K562 (cell line): Measurements from ENCODE around the gene SET. TPM values are rescaled to one million over a fixed set of nuclear protein-coding genes. Genes with fewer than 3 reads are reported as not detected.

Experiments
- polyA plus RNA-seq, 8 experiments: library from polyadenylated mRNA; depleted of rRNA in 4 of 8; stranded (reverse) in 5 of 8; unstranded in 3 of 8; fragments of >200 nt; fragmentation: Nextera tagmentation in 2 of 8; fragmentation: Illumina TruSeq in 1 of 8; extraction: Ambion mirVana in 2 of 8; extraction: Trizol in 1 of 8; gene quantifications; 2 replicates each; pipeline versions ENCODE4 v1.2.1 to v1.2.3, GENCODE V29; 2011 to 2014; ENCODE audit warnings: inconsistent platforms in 1 of 8, missing spikeins in 1 of 8
- small RNA-seq: library from RNA; depleted of rRNA; stranded (forward); fragments of <200 nt; gene quantifications from one replicate; pipeline ENCODE3, GENCODE V24; 2014
- total RNA-seq, 7 experiments: library from RNA; depleted of rRNA in 6 of 7; stranded (reverse); fragments of >200 nt in 6 of 7; fragmentation: Illumina TruSeq in 2 of 7; extraction: Trizol in 2 of 7; gene quantifications; 2 replicates each; pipeline versions ENCODE4 v1.2.1 to v1.2.3, GENCODE V29; 2011 to 2021; ENCODE audit warnings: low replicate concordance in 1 of 7

SET gene
- total and polyA plus RNA-seq, 9 of the 15 experiments (the other 6 are each of a cell fraction or from before 2014, with no cell fraction given), result 404 to 1,447 (median 907) TPM

Small RNAs within 50 kb of the gene (small RNA-seq; reads per million reads assigned to genes)
- not detected for gene RF00017
- gene RN7SL560P, result not detected

Other genes starting within 250 kb of the SET start
Only the 7 nearest of the 13 such genes appear.
- 7.0 and 10.8 TPM in 2 replicates for gene SPTAN1, start 136.6 kb upstream of the SET start, total RNA-seq (2014; rRNA removed)
- gene SPTAN1, start 136.6 kb upstream of the SET start, total RNA-seq (2014; rRNA removed; fragmentation: Illumina TruSeq; extraction: Trizol), result 4.5 and 4.7 TPM in 2 replicates
- 10.4 and 11.5 TPM in 2 replicates for gene SPTAN1, start 136.6 kb upstream of the SET start, total RNA-seq (2015; rRNA removed; fragmentation: Illumina TruSeq; extraction: Trizol)
- gene SPTAN1, start 136.6 kb upstream of the SET start, total RNA-seq (2021), result 13.5 and 13.7 TPM in 2 replicates
- gene SPTAN1, start 136.6 kb upstream of the SET start, polyA plus RNA-seq (2011; rRNA removed), result 8.3 and 16.5 TPM in 2 replicates
- gene SPTAN1, start 136.6 kb upstream of the SET start, polyA plus RNA-seq (2014; fragmentation: Illumina TruSeq; extraction: Trizol), result 6.8 and 8.5 TPM in 2 replicates
- 1 to 10 TPM; 1.5 to 2.1 TPM for gene SPTAN1, start 136.6 kb upstream of the SET start, polyA plus RNA-seq (2014; fragmentation: Nextera tagmentation; extraction: Ambion mirVana)
- 5.0 and 6.0 TPM in 2 replicates for gene SPTAN1, start 136.6 kb upstream of the SET start, polyA plus RNA-seq (2014; rRNA removed)
- gene DYNC2I2, start 32.4 kb upstream of the SET start, total RNA-seq (2014; rRNA removed), result 249 and 283 TPM in 2 replicates
- 16.0 and 21.6 TPM in 2 replicates for gene DYNC2I2, start 32.4 kb upstream of the SET start, total RNA-seq (2014; rRNA removed; fragmentation: Illumina TruSeq; extraction: Trizol)
- gene DYNC2I2, start 32.4 kb upstream of the SET start, total RNA-seq (2015; rRNA removed; fragmentation: Illumina TruSeq; extraction: Trizol), result 69.5 and 71.3 TPM in 2 replicates
- 131 and 144 TPM in 2 replicates for gene DYNC2I2, start 32.4 kb upstream of the SET start, total RNA-seq (2021)
- gene DYNC2I2, start 32.4 kb upstream of the SET start, polyA plus RNA-seq (2011; rRNA removed), result 70.0 and 85.8 TPM in 2 replicates
- 36.3 and 76.9 TPM in 2 replicates for gene DYNC2I2, start 32.4 kb upstream of the SET start, polyA plus RNA-seq (2014; fragmentation: Illumina TruSeq; extraction: Trizol)
- 1 to 10 TPM; 1.5 to 2.3 TPM for gene DYNC2I2, start 32.4 kb upstream of the SET start, polyA plus RNA-seq (2014; fragmentation: Nextera tagmentation; extraction: Ambion mirVana)
- 165 and 184 TPM in 2 replicates for gene DYNC2I2, start 32.4 kb upstream of the SET start, polyA plus RNA-seq (2014; rRNA removed)
- gene PKN3, start 13.3 kb downstream of the SET start, total RNA-seq (2014; rRNA removed), result 29.4 and 42.4 TPM in 2 replicates
- gene PKN3, start 13.3 kb downstream of the SET start, total RNA-seq (2014; rRNA removed; fragmentation: Illumina TruSeq; extraction: Trizol), result 10.6 and 16.2 TPM in 2 replicates
- gene PKN3, start 13.3 kb downstream of the SET start, total RNA-seq (2015; rRNA removed; fragmentation: Illumina TruSeq; extraction: Trizol), result 17.5 and 19.7 TPM in 2 replicates
- gene PKN3, start 13.3 kb downstream of the SET start, total RNA-seq (2021), result 40.3 and 41.3 TPM in 2 replicates
- gene PKN3, start 13.3 kb downstream of the SET start, polyA plus RNA-seq (2011; rRNA removed), result 24.5 and 25.4 TPM in 2 replicates
- 19.7 and 28.3 TPM in 2 replicates for gene PKN3, start 13.3 kb downstream of the SET start, polyA plus RNA-seq (2014; fragmentation: Illumina TruSeq; extraction: Trizol)
- gene PKN3, start 13.3 kb downstream of the SET start, polyA plus RNA-seq (2014; fragmentation: Nextera tagmentation; extraction: Ambion mirVana), result 1 to 10 TPM in 1 of 2 experiments, under 1 TPM in 1; 0.82 to 1.4 TPM
- gene PKN3, start 13.3 kb downstream of the SET start, polyA plus RNA-seq (2014; rRNA removed), result 48.9 and 49.2 TPM in 2 replicates
- 38.0 and 57.7 TPM in 2 replicates for gene ZDHHC12, start 34.9 kb downstream of the SET start, total RNA-seq (2014; rRNA removed)
- 1.1 and 1.9 TPM in 2 replicates for gene ZDHHC12, start 34.9 kb downstream of the SET start, total RNA-seq (2014; rRNA removed; fragmentation: Illumina TruSeq; extraction: Trizol)
- gene ZDHHC12, start 34.9 kb downstream of the SET start, total RNA-seq (2015; rRNA removed; fragmentation: Illumina TruSeq; extraction: Trizol), result 18.7 and 19.1 TPM in 2 replicates
- 28.7 and 30.3 TPM in 2 replicates for gene ZDHHC12, start 34.9 kb downstream of the SET start, total RNA-seq (2021)
- gene ZDHHC12, start 34.9 kb downstream of the SET start, polyA plus RNA-seq (2011; rRNA removed), result 13.8 and 24.8 TPM in 2 replicates
- gene ZDHHC12, start 34.9 kb downstream of the SET start, polyA plus RNA-seq (2014; fragmentation: Illumina TruSeq; extraction: Trizol), result 6.8 and 27.8 TPM in 2 replicates
- 1 to 10 TPM in 1 of 2 experiments, under 1 TPM in 1; 0.21 to 4.3 TPM for gene ZDHHC12, start 34.9 kb downstream of the SET start, polyA plus RNA-seq (2014; fragmentation: Nextera tagmentation; extraction: Ambion mirVana)
- gene ZDHHC12, start 34.9 kb downstream of the SET start, polyA plus RNA-seq (2014; rRNA removed), result 31.7 TPM in 2 replicates
- gene ZER1, start 82.7 kb downstream of the SET start, total RNA-seq (2014; rRNA removed), result 6.8 and 8.4 TPM in 2 replicates
- 2.0 and 2.3 TPM in 2 replicates for gene ZER1, start 82.7 kb downstream of the SET start, total RNA-seq (2014; rRNA removed; fragmentation: Illumina TruSeq; extraction: Trizol)
- 3.8 and 4.0 TPM in 2 replicates for gene ZER1, start 82.7 kb downstream of the SET start, total RNA-seq (2015; rRNA removed; fragmentation: Illumina TruSeq; extraction: Trizol)
- gene ZER1, start 82.7 kb downstream of the SET start, total RNA-seq (2021), result 9.7 and 10.1 TPM in 2 replicates
- 6.5 and 14.3 TPM in 2 replicates for gene ZER1, start 82.7 kb downstream of the SET start, polyA plus RNA-seq (2011; rRNA removed)
- gene ZER1, start 82.7 kb downstream of the SET start, polyA plus RNA-seq (2014; fragmentation: Illumina TruSeq; extraction: Trizol), result 6.2 and 8.6 TPM in 2 replicates
- gene ZER1, start 82.7 kb downstream of the SET start, polyA plus RNA-seq (2014; fragmentation: Nextera tagmentation; extraction: Ambion mirVana), result under 1 TPM; 0.07 to 0.22 TPM
- 7.1 and 10.7 TPM in 2 replicates for gene ZER1, start 82.7 kb downstream of the SET start, polyA plus RNA-seq (2014; rRNA removed)
- gene TBC1D13, start 98.0 kb downstream of the SET start, total RNA-seq (2014; rRNA removed), result 9.9 and 16.6 TPM in 2 replicates
- 8.0 and 10.5 TPM in 2 replicates for gene TBC1D13, start 98.0 kb downstream of the SET start, total RNA-seq (2014; rRNA removed; fragmentation: Illumina TruSeq; extraction: Trizol)
- gene TBC1D13, start 98.0 kb downstream of the SET start, total RNA-seq (2015; rRNA removed; fragmentation: Illumina TruSeq; extraction: Trizol), result 11.4 TPM in 2 replicates
- gene TBC1D13, start 98.0 kb downstream of the SET start, total RNA-seq (2021), result 24.4 and 27.5 TPM in 2 replicates
- gene TBC1D13, start 98.0 kb downstream of the SET start, polyA plus RNA-seq (2011; rRNA removed), result 21.7 and 24.9 TPM in 2 replicates
- gene TBC1D13, start 98.0 kb downstream of the SET start, polyA plus RNA-seq (2014; fragmentation: Illumina TruSeq; extraction: Trizol), result 28.7 and 30.5 TPM in 2 replicates
- 1 to 10 TPM; 2.3 to 3.0 TPM for gene TBC1D13, start 98.0 kb downstream of the SET start, polyA plus RNA-seq (2014; fragmentation: Nextera tagmentation; extraction: Ambion mirVana)
- 14.3 and 18.6 TPM in 2 replicates for gene TBC1D13, start 98.0 kb downstream of the SET start, polyA plus RNA-seq (2014; rRNA removed)
- 91.0 and 99.6 TPM in 2 replicates for gene ENDOG, start 129.3 kb downstream of the SET start, total RNA-seq (2014; rRNA removed)
- gene ENDOG, start 129.3 kb downstream of the SET start, total RNA-seq (2014; rRNA removed; fragmentation: Illumina TruSeq; extraction: Trizol), result 6.3 and 8.8 TPM in 2 replicates
- gene ENDOG, start 129.3 kb downstream of the SET start, total RNA-seq (2015; rRNA removed; fragmentation: Illumina TruSeq; extraction: Trizol), result 25.5 and 26.3 TPM in 2 replicates
- 83.2 and 84.9 TPM in 2 replicates for gene ENDOG, start 129.3 kb downstream of the SET start, total RNA-seq (2021)
- gene ENDOG, start 129.3 kb downstream of the SET start, polyA plus RNA-seq (2011; rRNA removed), result 30.0 and 42.1 TPM in 2 replicates
- 8.7 and 16.3 TPM in 2 replicates for gene ENDOG, start 129.3 kb downstream of the SET start, polyA plus RNA-seq (2014; fragmentation: Illumina TruSeq; extraction: Trizol)
- 1 to 10 TPM; 1.2 to 3.8 TPM for gene ENDOG, start 129.3 kb downstream of the SET start, polyA plus RNA-seq (2014; fragmentation: Nextera tagmentation; extraction: Ambion mirVana)
- gene ENDOG, start 129.3 kb downstream of the SET start, polyA plus RNA-seq (2014; rRNA removed), result 77.2 and 80.2 TPM in 2 replicates